H7 (cell line): Measurements from ENCODE around the gene ZNF691. TPM values are rescaled to one million over a fixed set of nuclear protein-coding genes. Genes with fewer than 3 reads are reported as not detected.
A peak's percentile ranks its signal among the peaks of the same experiment; 100 is the strongest.
"Not testable (repeated sequence)": the region's sequence is repeated elsewhere in the genome, so short reads cannot be mapped to it uniquely, and the experiment has no call there.

Experiments
- DNase-seq: peaks from one replicate; pipeline ENCODE4 v3.0.0; 2012
- H3K27me3 ChIP-seq: 2 replicates; pipeline ENCODE4 v1.6.0; 2011; ENCODE audit warnings: mild to moderate bottlenecking, low read length; ENCODE audit not compliant: control insufficient read depth, insufficient read depth
- H3K36me3 ChIP-seq: replicated peaks from 2 replicates; pipeline ENCODE4 v1.5.1; 2011; ENCODE audit warnings: low read length; ENCODE audit not compliant: control insufficient read depth, insufficient read depth
- H3K4me3 ChIP-seq: 2 replicates; pipeline ENCODE4 v1.5.1; 2011; ENCODE audit warnings: low read depth, mild to moderate bottlenecking, control low read depth, low read length, moderate library complexity; ENCODE audit not compliant: insufficient read depth
- total RNA-seq: library from RNA; depleted of rRNA; stranded (reverse); fragments of >200 nt; shearing (Covaris generic); gene quantifications from 2 replicates; pipeline ENCODE4 v1.2.3, GENCODE V29; 2014

ZNF691 gene
- total RNA-seq, 1 experiment from 2014 or later: 33.5 TPM

GRCh38 chr1:42860339-42861013 is 14.1 kb downstream of the ZNF691 start:
- Histone ChIP-seq H3K27me3 (no peaks in the 10 kb centered on the region), H3K4me3 (no peak overlapping the region), H3K36me3 (no peaks in the 10 kb centered on the region)
- peak; percentile 44 for DNase-seq

- no peak overlapping the region for H3K4me3 ChIP-seq
- H3K36me3 ChIP-seq: no peaks in the 10 kb centered on the region
- no peak for DNase-seq
- no peaks in the 10 kb centered on the region for H3K27me3 ChIP-seq
Observed at GRCh38 chr1:42861014-42861399, 14.6 kb downstream of the ZNF691 start.

DNA sequence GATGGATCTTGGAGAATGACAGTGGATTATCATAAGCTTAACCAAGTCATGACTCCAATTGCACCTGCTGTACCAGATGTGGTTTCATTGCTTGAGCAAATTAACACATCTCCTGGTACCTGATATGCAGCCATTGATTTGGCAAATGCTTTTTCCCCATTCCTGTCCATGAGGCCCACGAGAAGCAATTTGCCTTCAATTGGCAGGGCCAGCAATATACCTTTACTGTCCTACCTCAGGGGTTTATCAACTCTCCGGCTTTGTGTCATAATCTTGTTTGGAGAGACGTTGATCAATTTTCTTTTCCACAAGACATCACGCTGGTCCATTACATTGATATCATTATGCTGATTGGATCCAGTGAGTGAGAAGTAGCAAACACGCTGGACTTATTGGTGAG is 20.1 kb downstream of the ZNF691 start:
- Histone ChIP-seq H3K4me3 (no peak overlapping the region), H3K36me3 (no peaks in the 10 kb centered on the region), H3K27me3 (no peaks in the 10 kb centered on the region; the same call in 1 of the 2 replicates)
- no peak for DNase-seq

DNA sequence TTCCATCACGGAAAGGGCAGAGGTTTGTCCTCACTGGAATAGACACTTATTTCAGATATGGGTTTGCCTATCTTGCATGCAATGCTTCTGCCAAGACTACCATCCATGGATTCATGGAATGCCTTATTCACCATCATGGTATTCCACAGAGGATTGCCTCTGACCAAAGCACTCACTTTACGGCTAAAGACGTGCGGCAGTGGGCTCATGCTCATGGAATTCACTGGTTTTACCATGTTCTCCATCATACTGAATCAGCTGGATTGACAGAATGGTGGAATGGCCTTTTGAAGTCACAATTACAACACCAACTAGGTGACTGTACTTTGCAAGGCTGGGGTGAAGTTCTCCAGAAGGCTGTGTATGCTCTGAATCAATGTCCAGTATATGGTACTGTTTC is 22.1 kb downstream of the ZNF691 start:
- H3K36me3 ChIP-seq, H3K4me3 ChIP-seq, H3K27me3 ChIP-seq, DNase-seq: not testable (repeated sequence)

DNA sequence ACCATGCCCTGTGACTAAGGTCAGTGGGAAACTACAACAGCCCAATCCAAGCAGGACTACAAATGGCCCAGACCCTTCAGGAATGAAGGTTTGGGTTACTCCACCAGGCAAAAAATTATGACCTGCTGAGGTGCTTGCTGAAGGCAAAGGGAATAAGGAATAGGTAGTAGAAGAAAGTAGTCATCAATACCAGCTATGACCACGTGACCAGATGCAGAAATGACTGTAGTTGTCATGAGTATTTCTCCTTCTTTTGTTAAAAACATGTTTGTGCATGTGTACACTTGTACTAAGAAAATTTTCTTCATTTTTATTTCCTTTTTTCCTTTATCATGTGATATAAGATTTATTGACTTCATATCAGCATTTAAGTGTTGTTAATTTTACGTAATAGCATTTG is 22.8 kb downstream of the ZNF691 start:
- H3K4me3 ChIP-seq, DNase-seq, H3K36me3 ChIP-seq, H3K27me3 ChIP-seq: not testable (repeated sequence)

DNA sequence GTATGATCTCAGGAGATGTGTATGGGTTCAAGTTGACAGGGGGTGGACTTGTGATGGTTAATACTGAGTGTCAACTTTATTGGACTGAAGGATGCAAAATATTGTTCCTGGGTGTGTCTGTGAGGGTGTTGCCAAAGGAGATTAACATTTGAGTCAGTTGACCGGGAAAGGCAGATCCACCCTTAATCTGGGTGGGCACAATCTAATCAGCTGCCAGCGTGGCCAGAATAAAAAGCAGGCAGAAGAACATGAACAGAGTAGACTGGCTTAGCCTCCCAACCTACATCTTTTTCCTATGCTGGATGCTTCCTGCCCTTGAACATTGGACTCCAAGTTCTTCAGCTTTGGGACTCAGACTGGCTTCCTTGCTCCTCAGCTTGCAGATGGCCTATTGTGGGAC is 23.3 kb downstream of the ZNF691 start:
- not testable (repeated sequence) for H3K36me3 ChIP-seq, H3K4me3 ChIP-seq, DNase-seq, H3K27me3 ChIP-seq

GRCh38 chr1:42873108-42873507 is 26.7 kb downstream of the ZNF691 start:
- not testable (repeated sequence) for DNase-seq, H3K36me3 ChIP-seq, H3K4me3 ChIP-seq, H3K27me3 ChIP-seq

DNA sequence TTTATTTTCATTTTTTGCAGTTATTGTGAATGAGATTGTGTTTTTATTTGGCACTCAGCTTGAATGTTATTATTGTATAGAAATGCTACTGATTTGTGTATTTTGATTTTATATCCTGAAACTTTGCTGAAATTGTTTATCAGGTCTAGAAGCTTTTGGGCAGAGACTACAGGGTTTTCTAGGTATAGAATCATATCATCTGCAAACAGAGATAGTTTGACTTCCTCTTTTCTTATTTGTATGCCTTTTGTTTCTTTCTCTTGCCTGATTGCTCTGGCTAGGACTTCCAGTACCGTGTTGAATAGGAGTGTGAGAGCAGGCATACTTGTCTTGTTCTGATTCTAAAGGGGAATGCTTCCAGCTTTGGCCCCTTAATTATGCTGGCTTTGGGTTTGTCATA is 27.3 kb downstream of the ZNF691 start:
- Histone ChIP-seq H3K4me3 (no peak overlapping the region), H3K36me3 (no peaks in the 10 kb centered on the region), H3K27me3 (no peaks in the 10 kb centered on the region)
- DNase-seq: no peak

DNA sequence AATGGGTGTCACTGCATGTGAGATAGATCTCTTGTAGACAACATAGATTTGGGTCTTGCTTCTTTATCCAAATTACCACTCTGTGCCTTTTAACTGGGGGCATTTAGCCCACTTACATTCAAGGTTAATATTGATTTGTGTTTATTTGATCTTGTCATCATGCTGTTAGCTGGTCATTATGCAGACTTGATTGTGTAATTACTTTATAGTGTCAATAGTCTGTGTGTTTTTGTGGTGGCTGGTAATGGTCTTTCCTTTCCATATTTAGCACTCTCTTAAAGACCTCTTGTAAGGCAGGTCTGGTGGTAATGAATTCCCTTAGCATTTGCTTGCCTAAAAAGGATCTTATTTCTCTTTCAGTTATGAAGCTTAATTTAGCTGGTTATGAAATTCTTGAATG is 29.6 kb downstream of the ZNF691 start:
- H3K36me3 ChIP-seq: no peaks in the 10 kb centered on the region

DNA sequence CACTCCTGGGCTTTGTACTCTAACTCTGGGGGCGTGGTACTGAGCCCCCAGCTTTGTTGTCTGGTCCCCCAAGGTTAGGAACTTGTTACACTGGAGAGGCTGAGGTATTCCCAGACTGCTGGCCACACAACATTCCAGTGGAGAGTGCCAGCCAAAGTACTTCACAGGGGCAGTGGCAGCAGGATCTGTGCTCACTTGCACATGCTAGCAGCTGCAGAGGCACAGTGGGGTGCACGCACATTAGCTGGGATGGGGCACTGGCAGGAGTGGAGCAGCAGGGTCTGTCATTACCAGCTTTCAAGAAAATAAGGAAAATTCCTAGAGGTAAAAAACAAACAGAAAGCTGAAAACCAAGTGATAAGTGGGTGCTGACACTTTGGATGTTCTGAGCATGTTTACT is 31.0 kb downstream of the ZNF691 start:
- DNase-seq: peak; percentile 27
- no peaks in the 10 kb centered on the region for H3K36me3 ChIP-seq

More for the DNA sequence above, 29.6 kb downstream of the ZNF691 start:
- Histone ChIP-seq H3K27me3 (no peaks in the 10 kb centered on the region), H3K4me3 (no peak overlapping the region)
- DNase-seq: no peak

GRCh38 chr1:42880384-42880783 is 34.0 kb downstream of the ZNF691 start:
- H3K4me3 ChIP-seq: no peak overlapping the region
- DNase-seq: no peak
- no peaks in the 10 kb centered on the region for H3K36me3 ChIP-seq
- no peaks in the 10 kb centered on the region for H3K27me3 ChIP-seq

More for the DNA sequence above, 31.0 kb downstream of the ZNF691 start:
- Histone ChIP-seq H3K27me3 (no peaks in the 10 kb centered on the region), H3K4me3 (no peak overlapping the region)

GRCh38 chr1:42886046-42886739 is 39.8 kb downstream of the ZNF691 start:
- H3K4me3 ChIP-seq: no peak overlapping the region
- H3K27me3 ChIP-seq: no peaks in the 10 kb centered on the region; the same call in 1 of the 2 replicates
- H3K36me3 ChIP-seq: no peaks in the 10 kb centered on the region
- peak; percentile 31 for DNase-seq

- Histone ChIP-seq H3K36me3 (no peaks in the 10 kb centered on the region), H3K4me3 (no peak overlapping the region), H3K27me3 (no peaks in the 10 kb centered on the region; the same call in none of the 2 replicates)
- DNase-seq: no peak
Observed at GRCh38 chr1:42886800-42887199, 40.4 kb downstream of the ZNF691 start.

GRCh38 chr1:42887366-42887765 is 41.0 kb downstream of the ZNF691 start:
- DNase-seq: peak; percentile 22
- Histone ChIP-seq H3K27me3 (no peaks in the 10 kb centered on the region; the same call in none of the 2 replicates), H3K4me3 (no peak overlapping the region), H3K36me3 (no peaks in the 10 kb centered on the region)

DNA sequence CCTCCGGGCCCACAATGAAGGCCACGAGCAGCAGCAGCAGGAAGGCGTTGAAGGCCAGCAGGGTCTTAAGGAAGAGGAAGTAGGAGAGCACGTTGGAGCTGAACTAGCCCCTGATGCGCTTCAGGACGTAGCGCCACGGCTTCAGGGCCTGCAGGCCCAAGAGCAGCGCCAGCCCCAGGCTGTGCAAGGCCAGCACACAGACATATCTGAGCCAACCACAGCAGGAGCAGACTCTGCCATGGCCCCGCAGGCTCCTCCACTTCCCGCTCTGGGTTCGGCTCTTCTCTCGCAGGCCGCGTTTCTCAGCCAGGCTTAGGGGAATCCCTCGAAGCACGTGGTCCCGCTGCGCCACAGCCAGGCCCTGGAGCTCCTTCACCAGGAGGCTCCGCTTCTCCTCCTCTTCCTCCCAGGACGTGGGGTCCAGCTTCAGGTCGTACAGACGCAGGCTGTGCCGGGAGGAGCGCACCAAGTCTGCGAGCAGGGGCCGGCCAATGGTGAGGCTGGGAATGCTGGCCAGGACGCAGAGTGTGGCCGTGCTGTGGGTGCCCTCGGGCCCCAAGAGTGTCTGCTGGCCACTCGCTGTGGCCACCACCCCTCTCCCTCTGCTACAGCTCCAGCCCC is 41.7 kb downstream of the ZNF691 start:
- peak; percentile 39 for DNase-seq

More for the DNA sequence above, 41.7 kb downstream of the ZNF691 start:
- no peaks in the 10 kb centered on the region for H3K36me3 ChIP-seq
- no peaks in the 10 kb centered on the region; the same call in none of the 2 replicates for H3K27me3 ChIP-seq
- H3K4me3 ChIP-seq: no peak overlapping the region
